Endothelial cell of umbilical vein (primary cell): ENCODE results near the gene SRGAP1. TPM values are rescaled to one million over a fixed set of nuclear protein-coding genes. Genes with fewer than 3 reads are reported as not detected.

Experiments
- BruUV-seq: library from RNA; stranded (reverse); fragments of 400-500 nt; replicated peaks from 2 replicates; lab custom pipeline; 2021; lab: Mats Ljungman, UMichigan
- CTCF ChIA-PET: fragments of 300-600, 350-600 bp; sonication (Branson Sonifier 250); formaldehyde crosslinking; loops from one replicate; lab custom pipeline; 2021; ENCODE audit warnings: antibody characterized with exemption, inconsistent platforms; lab: Charles Lee
- POLR2A ChIA-PET: fragments of 300-600, 350-600 bp; sonication (Branson Sonifier 250); formaldehyde crosslinking; loops from one replicate; lab custom pipeline; 2021; ENCODE audit warnings: antibody characterized with exemption, inconsistent platforms; lab: Charles Lee
- DNase-seq: peaks from one replicate; pipeline ENCODE4 v3.0.0-alpha.2; 2011; ENCODE audit warnings: low read depth, low spot score
- FAIRE-seq: peaks from 2 replicates; lab custom pipeline; 2011; peaks lifted over from hg19 to GRCh38; lab: Jason Lieb, UNC
- H2AFZ ChIP-seq: 2 replicates; pipeline ENCODE4 v1.6.0; 2012; ENCODE audit warnings: low read depth, low read length, control low read depth, inconsistent platforms
- H3K27ac ChIP-seq: 2 replicates; pipeline ENCODE4 v1.5.1; 2011; ENCODE audit warnings: low read depth, mild to moderate bottlenecking, control low read depth, low read length, moderate library complexity; ENCODE audit not compliant: insufficient read depth
- H3K27me3 ChIP-seq, 2 experiments: 2 replicates each; pipeline versions ENCODE4 v1.6.0 to v1.6.1; 2011; ENCODE audit warnings: low read length in 2 of 2, mixed read lengths in 1 of 2; ENCODE audit not compliant: control insufficient read depth in 2 of 2, insufficient read depth in 2 of 2
- H3K36me3 ChIP-seq, 2 experiments: 2 replicates in 1 of 2; 3 replicates in 1 of 2; pipeline ENCODE4 v1.5.1; 2011; ENCODE audit warnings: low read length in 2 of 2, mild to moderate bottlenecking in 1 of 2, moderate library complexity in 1 of 2; ENCODE audit not compliant: control insufficient read depth in 2 of 2, insufficient read depth in 2 of 2; ENCODE audit errors: extremely low read depth in 1 of 2
- H3K4me1 ChIP-seq: 3 replicates; pipeline ENCODE4 v1.5.1; 2011; ENCODE audit warnings: mild to moderate bottlenecking, low read length; ENCODE audit not compliant: control insufficient read depth, insufficient read depth; ENCODE audit errors: extremely low read depth
- H3K4me2 ChIP-seq: 2 replicates; pipeline ENCODE4 v1.6.1; 2011; ENCODE audit warnings: low read length, control low read depth, mixed read lengths; ENCODE audit not compliant: insufficient read depth
- H3K4me3 ChIP-seq, 3 experiments: fragments of 200-600 bp in 1 of 3; sonication (generic), shearing (Covaris generic) in 1 of 3; replicated peaks in 1 of 3; 2 replicates each; pipeline ENCODE4 v1.5.1; 2011 to 2016; ENCODE audit warnings: control low read depth in 3 of 3, low read length in 3 of 3, mild to moderate bottlenecking in 2 of 3, inconsistent platforms in 1 of 3, low read depth in 1 of 3, moderate library complexity in 1 of 3; ENCODE audit not compliant: insufficient read depth in 1 of 3
- H3K79me2 ChIP-seq: 2 replicates; pipeline ENCODE4 v1.6.0; 2012; ENCODE audit warnings: low read length, inconsistent platforms; ENCODE audit not compliant: control insufficient read depth, insufficient read depth
- H3K9ac ChIP-seq: replicated peaks from 2 replicates; pipeline ENCODE3; 2011; ENCODE audit warnings: low read length, control low read depth; ENCODE audit not compliant: insufficient read depth; ENCODE audit errors: extremely low read depth
- H3K9me1 ChIP-seq: replicated peaks from 3 replicates; pipeline ENCODE4 v1.6.0; 2011; ENCODE audit warnings: mild to moderate bottlenecking, low read length; ENCODE audit not compliant: control insufficient read depth, insufficient read depth; ENCODE audit errors: extremely low read depth
- H3K9me3 ChIP-seq: replicated peaks from 2 replicates; pipeline ENCODE4 v1.5.1; 2012; ENCODE audit warnings: low read length, inconsistent platforms; ENCODE audit not compliant: control insufficient read depth, insufficient read depth
- H4K20me1 ChIP-seq: replicated peaks from 2 replicates; pipeline ENCODE3; 2011; ENCODE audit warnings: mild to moderate bottlenecking, low read length; ENCODE audit not compliant: control insufficient read depth, insufficient read depth; ENCODE audit errors: extremely low read depth
- CTCF ChIP-seq, 2 donors: IDR thresholded peaks; 1 replicate in 1 of 2; 2 replicates in 1 of 2; pipeline ENCODE4 v1.5.1; 2011; ENCODE audit warnings: low read length in 2 of 2, mild to moderate bottlenecking in 2 of 2, moderate library complexity in 2 of 2, control low read depth in 1 of 2, inconsistent platforms in 1 of 2, low read depth in 1 of 2; ENCODE audit not compliant: insufficient read depth in 1 of 2; ENCODE audit errors: extremely low read depth in 1 of 2
- EZH2 ChIP-seq: IDR thresholded peaks from 2 replicates; pipeline ENCODE4 v1.6.1; 2012; ENCODE audit warnings: borderline replicate concordance, low read depth, mild to moderate bottlenecking, moderate library complexity, low read length, inconsistent platforms; ENCODE audit not compliant: severe bottlenecking
- JUN ChIP-seq: IDR thresholded peaks from 2 replicates; pipeline ENCODE4 v1.6.1; 2011; ENCODE audit warnings: borderline replicate concordance, low read depth; ENCODE audit not compliant: insufficient read length, insufficient read depth
- MYC ChIP-seq: IDR thresholded peaks from one replicate; pipeline ENCODE4 v1.6.1; 2011; ENCODE audit warnings: mild to moderate bottlenecking, low read depth, low read length
- POLR2A ChIP-seq: IDR thresholded peaks from 2 replicates; pipeline ENCODE4 v1.6.1; 2012; ENCODE audit warnings: low read depth, mild to moderate bottlenecking, control low read depth, low read length
- POLR2AphosphoS5 ChIP-seq: IDR thresholded peaks from 2 replicates; pipeline ENCODE4 v1.6.1; 2012; ENCODE audit warnings: low read depth, mild to moderate bottlenecking, control low read depth, low read length, moderate library complexity; ENCODE audit not compliant: insufficient read depth
- dilution Hi-C: fragments of 300-500 bp; cut with MboI; formaldehyde crosslinking; loops from one replicate; pipeline ENCODE4 v1.15.0; 2019; ENCODE audit warnings: low sequenced_read_pairs; ENCODE audit not compliant: extremely low pct_ligation_motif_present
- intact Hi-C: fragments of 100-400 bp; cut with micrococcal nuclease; formaldehyde crosslinking; loops from one replicate; pipeline ENCODE4 v1.10.0; 2022
- polyA plus RNA-seq, 4 experiments: library from polyadenylated mRNA; depleted of rRNA in 3 of 4; stranded (reverse) in 3 of 4; unstranded in 1 of 4; fragments of >200 nt; gene quantifications; 2 replicates each; pipeline versions ENCODE4 v1.2.1 to v1.2.3, GENCODE V29; 2011 to 2012; ENCODE audit warnings: missing spikeins in 1 of 4
- total RNA-seq: library from RNA; stranded (reverse); gene quantifications from 2 replicates; pipeline ENCODE4 v1.2.3, GENCODE V29; 2021

The SRGAP1 gene
- total and polyA plus RNA-seq, 2 donors (not counting 3 experiments of a cell fraction or from before 2014, with no cell fraction given) = 4.9 to 16.3 TPM

- Histone ChIP-seq H3K4me3 (no peak overlapping the region), H3K79me2 (no peaks in the 10 kb centered on the region), H3K4me2 (no peak overlapping the region), H3K27me3 (no peaks in the 10 kb centered on the region), H4K20me1 (no peaks in the 10 kb centered on the region), H3K9me3 (no peaks in the 10 kb centered on the region), H3K36me3 (no peaks in the 10 kb centered on the region), H3K9me1 (no peaks in the 10 kb centered on the region), H2AFZ (no peak overlapping the region), H3K9ac (no peak overlapping the region), H3K27ac (no peak overlapping the region), H3K4me1 (peaks cover 20% of the 10 kb centered on the region)
- FAIRE-seq (no peak), DNase-seq (no peak)
- ChIA-PET CTCF (no interaction called here), POLR2A (no interaction called here)
- intact Hi-C loops (no loop called here), dilution Hi-C loops (no loop called here)
- no peak for TF ChIP-seq JUN
- no peak for TF ChIP-seq POLR2A
- TF ChIP-seq EZH2 = no peak
- TF ChIP-seq CTCF (IDR thresholded peaks at IDR 0.05; ENCODE audit: extremely low read depth in 1 of 2, insufficient read depth in 1 of 2, low read depth in 1 of 2, low read length in 2 of 2) = no peak
- no peak for TF ChIP-seq POLR2AphosphoS5
- TF ChIP-seq MYC = no peak
- no TSS peak for BruUV-seq
These were observed 93.1 kb downstream of the SRGAP1 start for GRCh38 chr12:63937378-63938316.
